NCI-H2227 (cell line): ENCODE results near the gene CTSD.
A peak's percentile ranks its signal among the peaks of the same experiment; 100 is the strongest.
"Not testable (repeated sequence)": the region's sequence is repeated elsewhere in the genome, so short reads cannot be mapped to it uniquely, and the experiment has no call there.

Source experiments
- DNase-seq: peaks from one replicate; lab custom pipeline; 2025; ENCODE audit not compliant: unreplicated experiment; lab: John Stamatoyannopoulos, UW

CTSD gene

DNA sequence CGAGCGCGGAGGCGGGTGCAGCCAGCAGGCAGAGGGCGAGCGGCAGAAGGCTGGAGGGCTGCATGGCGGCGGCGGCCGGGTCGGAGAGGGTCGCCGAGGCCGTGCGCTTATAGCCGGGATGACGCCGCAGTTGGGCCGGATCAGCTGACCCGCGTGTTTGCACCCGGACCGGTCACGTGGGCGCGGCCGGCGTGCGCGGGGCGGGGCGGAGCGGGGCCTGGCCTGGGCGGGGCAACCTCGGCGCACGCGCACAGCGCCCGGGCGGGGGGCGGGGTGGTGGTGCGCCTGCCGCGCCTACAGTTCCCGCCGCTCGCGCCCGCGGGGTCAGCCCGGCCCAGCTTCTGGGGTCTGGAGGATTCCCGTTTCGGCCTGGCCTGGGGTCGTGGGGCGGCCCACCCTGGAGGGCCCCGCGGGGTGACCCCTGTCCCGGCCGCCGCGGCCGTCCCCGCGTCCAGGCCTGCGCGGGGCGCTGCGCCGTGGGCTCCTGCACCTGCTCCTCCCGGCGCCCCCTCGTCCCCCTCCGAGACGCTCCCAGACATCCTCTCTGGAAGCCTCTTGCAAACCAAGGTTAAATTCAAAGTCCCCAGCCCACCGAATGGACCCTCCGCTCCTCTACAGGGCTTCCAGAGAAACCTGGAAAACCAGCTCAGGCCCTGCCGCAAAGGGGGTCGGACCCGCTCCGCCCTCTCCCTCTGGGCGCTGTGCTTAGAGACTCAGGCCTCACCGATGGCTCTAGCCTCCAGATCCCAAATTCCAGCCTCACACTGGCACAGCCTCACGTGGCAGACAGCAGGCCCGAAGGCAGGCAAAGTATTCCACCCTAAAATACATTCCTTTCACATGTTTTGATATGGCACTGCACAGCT, at the start of gene CTSD:
TSS of gene CTSD (minus strand) at position 132 of the 866 bp plus-strand sequence. CDS start at position 64, 68 bp downstream.
- DNase-seq, result peak; percentile 94

DNA sequence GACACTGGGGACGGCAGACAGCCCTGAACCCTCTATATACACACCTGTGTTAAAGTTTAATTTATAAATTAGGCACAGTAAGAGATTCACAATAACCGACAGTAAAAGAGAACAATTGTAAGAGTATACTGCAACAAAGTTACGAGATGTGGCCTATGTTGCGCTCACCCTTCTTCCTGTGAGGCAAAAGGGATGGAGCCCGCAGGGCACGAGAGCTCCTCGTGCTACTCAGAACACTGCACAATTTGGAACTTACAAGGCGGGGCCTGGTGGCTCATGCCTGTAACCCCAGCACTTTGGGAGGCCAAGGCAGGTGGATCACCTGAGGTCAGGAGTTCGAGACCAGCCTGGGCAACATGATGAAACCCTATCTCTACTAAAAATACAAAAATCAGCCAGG, 49.6 kb upstream of the CTSD start:
- not testable (repeated sequence) for DNase-seq

DNA sequence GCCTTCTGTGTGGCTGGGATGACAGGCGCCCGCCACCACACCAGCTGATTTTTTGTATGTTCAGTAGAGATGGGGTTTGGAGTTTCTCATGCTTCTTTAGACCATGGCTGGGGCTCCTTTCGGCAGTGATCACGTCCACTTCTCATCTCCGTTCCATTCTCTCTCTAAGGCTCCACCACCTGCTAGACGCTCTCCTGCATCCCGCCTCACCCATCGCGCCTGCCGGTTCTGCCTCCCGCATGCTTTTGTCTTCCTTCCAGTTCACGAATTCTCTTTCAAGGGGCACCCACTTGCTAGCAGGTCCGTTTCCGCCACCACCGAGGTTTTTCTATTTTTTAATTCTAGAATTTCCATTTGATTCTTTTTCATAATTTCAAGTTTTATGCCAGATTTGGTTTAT, 49.1 kb upstream of the CTSD start:
- DNase-seq, result no peak

DNA sequence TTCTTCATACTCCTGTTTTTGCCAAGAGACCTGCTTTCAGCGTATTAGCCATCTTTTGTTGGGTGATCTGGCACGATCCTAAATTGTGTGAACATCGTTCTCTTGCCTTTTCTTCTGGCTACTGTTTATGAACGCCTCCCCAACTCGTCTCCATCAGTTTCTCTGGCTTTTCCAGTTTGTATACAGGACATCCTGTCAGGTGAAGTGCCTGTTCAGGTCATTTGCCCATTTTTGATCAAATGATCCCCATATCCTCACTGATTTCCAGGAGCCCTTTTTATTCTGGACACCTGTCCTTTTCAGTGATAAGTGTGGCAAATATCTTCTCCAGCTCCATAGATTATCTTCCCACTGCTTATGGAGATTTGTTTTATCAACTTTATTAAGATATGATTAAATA, 48.5 kb upstream of the CTSD start:
- DNase-seq, result no peak

DNA sequence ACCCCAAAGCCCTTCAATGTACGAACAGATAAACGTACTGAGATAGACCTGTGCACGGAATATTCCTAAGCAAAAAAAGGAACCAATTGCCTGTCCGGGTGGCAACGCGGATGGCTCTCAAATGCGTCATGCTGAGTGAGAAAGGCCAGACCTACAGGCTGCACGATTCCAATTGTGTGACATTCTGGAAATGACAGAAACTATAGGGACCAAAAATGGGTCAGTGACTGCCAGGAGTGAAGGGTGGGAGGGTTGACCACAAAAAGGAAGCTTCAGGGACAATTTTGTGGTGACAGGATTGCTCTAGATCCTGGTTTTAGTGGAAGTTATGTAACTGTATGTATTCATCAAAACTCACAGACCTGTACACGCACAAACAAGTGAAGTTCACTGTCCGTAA, 47.0 kb upstream of the CTSD start:
- DNase-seq, result no peak

DNA sequence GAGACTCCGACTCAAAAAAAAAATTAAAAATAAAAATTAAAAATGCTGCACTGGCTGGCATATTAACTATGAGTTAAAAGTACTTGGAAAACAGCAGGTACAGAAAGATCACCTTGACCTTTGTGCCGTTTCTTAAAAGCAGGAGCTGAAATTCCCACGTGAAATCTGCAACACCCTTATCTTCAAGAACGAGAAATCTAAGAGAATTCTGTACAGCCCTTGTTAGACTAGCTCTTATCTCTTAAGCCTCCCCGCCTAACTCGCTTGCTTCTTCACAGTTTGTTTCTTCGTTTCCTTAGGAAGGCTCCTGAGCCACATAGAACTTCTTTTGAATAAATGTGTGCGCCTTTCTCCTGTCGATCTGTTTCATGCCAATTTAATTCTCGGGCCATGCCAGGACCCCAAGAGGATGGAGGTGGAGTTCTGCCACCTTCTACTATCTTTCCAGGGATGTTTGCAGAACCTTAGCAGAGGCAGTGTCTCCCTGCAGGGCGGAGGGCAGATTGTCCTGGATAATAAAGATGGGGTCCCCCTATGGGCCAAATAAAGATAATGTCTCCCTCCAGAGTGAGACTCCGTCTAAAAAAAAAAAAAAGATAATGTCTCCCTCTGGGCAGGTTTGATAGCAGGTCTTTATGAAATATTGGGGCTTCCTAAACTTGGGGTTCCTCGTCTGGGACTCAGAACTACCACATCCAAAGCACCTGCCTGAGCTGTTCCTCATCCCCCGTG, 43.7 kb upstream of the CTSD start:
- no peak for DNase-seq

DNA sequence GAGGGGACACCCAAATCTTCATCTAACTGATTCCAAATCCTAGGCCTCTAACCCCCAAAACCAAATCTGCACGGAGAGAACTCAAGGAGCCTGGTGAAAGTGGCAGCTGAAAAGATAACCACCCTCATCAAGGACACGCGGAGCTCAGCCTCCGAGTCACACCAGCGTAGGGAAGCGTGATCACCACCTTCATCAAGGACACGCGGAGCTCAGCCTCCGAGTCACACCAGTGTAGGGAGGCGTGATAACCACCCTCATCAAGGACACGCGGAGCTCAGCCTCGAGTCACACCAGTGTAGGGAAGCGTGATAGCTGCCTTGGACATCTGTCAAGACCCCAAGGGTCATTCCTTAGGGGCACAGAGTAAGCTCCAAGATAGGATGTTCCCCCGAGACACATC, 41.8 kb upstream of the CTSD start:
- no peak for DNase-seq

DNA sequence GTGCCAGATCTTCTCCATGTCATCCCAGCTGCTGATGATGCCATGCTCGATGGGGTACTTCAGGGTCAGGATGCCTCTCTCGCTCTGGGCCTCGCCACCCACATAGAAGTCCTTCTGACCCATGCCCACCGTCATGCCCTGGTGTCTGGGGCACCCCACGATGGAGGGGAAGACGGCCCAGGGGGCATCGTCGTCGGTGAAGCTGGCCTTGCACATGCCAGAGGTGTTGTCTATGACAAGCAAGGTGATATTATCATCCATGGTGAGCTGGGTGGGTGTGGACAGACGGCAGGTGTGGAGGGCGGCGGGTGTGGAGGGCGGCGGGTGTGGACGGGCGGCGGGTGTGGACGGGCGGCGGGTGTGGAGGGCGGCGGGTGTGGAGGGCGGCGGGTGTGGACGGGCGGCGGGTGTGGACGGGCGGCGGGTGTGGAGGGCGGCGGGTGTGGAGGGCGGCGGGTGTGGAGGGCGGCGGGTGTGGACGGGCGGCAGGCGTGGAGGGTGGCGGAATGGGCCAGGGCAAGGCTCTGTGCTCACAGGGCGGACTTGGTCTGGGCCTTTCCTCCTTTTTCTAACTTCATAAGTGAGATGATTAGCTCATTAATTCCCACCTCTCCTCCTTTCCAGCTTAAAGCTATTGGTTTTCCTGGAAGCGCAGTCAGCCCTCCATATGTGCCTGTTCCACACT, 40.2 kb upstream of the CTSD start:
- not testable (repeated sequence) for DNase-seq

DNA sequence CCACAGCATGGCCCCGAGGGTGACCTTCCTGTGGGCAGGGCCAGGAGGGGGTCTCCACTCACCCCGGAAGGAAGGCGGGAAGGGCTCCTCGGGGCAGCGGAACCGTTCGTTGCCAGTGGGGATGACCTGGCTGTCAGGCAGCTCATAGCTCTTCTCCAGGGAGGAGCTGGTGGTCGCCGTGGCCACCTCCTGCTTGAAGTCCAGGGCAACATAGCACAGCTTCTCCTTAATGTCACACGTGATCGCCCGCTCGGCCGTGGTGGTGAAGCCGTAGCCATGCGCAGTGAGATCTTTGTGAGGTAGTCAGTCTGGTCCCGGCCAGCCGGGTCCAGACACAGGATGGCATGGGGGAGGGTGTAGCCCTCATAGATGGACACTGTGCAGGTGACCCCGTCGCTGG, 39.5 kb upstream of the CTSD start:
- DNase-seq, result no peak

DNA sequence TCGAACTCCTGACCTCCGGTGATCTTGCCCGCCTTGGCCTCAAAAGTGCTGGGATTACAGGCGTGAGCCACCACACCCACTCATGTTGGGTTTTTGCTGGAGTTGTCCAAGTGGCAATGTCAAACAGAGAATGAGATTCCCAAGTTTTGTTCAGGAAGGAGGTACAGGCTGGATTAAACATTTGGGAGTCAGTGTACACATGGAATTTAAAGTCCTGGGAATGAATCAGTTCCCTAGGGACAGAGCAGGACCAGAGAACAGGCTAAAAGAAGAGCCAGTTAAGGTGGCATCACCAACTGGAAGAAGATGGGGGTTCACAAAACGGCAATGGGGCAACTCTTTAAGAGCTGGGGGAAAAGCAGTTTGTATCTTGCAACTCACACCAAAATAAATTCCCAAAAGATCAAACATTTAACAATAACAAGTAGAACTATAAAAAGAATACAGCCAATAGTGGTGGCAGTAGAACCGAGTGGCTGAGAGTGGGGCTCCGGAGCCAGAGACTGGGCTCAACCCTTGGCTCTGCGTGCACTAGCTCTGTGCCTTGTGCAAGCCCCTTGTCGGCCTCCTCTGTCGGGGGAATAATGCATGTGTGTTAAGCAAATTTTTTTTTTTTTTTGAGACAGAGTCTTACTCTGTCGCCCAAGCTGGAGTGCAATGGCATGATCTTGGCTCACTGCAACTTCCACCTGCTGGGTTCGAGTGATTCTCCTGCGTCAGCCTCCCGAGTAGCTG, 33.8 kb upstream of the CTSD start:
- no peak for DNase-seq

DNA sequence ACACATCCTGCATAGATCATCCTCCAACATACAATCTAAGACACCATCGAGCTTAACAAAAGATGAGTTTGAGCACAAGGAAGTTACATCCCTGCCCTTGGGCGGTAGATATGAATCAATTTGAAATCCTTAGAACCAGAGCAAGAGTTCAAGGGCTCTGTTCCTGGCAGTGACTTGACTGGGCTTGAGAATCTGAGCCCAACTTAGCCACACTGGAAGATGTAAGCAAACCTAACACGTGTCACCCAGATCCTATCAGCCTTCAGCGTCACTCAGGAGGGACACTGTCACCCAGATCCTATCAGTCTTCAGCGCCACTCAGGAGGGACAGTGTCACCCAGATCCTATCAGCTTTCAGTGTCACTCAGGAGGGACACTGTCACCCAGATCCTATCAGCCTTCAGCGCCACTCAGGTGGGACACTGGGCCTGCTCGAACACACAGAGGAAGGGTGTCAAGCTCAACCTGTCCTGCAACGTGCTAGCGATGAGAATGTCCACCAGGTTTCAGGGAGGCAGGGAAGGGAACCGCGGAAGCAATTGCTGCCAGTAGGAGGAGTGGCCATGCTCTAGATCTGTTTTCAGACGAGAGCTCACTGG, 32.8 kb upstream of the CTSD start:
- DNase-seq, result no peak

DNA sequence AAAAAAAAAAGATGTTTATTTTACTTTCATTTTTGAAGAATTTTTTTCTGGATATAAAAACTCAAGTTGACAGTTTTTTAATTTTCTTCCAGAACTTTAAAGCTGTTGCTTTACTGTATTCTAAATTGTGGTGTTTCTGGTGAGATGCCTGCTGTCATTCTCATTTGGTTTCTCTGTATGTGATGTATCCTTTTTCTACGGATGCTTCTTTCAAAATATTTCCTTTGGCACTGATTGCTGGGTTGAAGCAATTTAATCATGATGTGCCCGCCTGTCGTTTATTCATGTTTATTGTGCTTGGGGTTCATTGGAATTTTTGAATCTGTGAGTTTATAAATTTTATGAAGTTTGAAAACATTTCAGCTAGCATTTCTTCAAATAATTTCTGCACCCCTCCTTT, 29.4 kb upstream of the CTSD start:
- DNase-seq, result no peak

DNA sequence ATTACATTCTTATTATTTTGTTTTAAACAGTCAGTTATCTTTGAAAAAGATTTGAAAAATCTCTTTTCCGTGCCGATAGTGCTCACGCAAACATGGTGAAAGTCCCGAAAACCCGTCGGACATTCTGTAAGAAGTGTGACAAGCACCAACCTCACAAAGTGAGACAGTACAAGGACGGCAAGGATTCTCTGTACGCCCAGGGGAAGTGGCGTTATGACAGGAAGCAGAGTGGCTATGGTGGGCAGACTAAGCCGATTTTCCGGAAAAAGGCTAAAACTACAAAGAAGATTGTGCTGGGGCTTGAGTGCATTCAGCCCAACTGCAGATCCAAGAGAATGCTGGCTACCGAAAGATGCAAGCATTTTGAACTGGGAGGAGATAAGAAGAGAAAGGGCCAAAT, 28.7 kb upstream of the CTSD start:
- DNase-seq, result no peak

DNA sequence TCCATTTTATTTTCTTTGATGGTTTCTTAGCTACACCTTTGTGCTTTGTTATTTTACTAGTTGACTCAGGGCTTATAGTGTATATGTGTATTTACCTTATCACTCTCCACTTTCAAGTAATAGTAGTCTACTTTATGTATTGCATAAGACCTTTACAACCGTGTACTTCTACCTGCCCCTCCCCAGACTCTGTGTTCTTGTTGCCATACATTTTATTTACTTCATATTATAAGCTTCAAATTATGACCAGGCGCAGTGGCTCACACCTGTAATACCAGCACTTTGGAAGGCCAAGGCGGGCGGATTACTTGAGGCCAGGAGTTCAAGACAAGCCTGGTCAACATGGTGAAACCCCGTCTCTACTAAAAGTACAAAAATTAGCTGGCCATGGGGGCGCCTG, 28.2 kb upstream of the CTSD start:
- DNase-seq, result no peak

DNA sequence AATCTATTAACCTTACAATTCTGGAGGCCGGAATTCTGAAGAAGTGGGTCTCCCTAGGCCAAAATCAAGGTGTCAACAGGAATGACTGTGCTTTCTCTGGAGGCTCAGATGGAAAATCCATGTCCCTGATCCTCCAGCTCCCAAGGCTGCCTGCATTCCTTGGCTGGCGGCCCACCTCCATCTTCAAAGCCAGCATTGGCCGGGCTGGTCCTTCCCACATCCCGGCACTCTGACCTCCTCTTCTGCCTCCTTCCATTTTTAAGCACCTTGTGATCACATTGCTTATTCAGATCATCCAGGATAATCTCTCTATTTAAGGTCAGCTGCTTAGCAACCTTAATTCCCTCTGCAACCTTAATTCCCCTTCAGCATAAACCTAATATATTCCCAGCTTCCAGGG, 22.7 kb upstream of the CTSD start:
- DNase-seq, result no peak

DNA sequence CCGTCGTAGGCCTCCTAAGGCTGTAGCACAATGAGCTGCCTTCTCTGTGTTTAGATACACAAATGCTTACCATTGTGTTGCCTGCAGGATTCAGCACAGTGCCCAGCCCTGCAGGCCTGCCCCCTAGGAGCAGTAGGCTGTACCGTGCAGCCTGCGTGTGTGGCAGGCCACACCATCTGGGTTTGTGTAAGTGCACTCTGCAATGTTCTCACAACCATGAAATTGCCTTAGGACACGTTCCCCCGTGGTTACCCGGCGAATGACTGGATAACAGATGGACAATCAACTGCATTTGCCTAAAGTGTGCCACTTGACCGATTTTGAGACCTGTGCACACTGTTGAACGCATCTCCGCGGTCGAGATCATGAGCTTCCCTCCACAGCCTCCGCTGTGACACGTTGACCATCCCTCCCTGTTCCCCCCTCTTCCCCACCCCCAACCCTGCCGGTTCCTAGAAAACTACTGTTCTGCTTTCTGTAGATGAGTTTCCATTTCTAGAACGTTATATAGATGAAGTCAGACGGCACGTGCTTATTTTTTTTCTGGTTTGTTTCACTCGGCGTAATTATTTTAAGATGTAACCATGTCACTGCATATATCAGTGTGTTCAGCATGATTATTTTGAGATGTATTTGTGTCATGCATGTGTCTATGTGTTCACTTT, 22.2 kb upstream of the CTSD start:
- no peak for DNase-seq

DNA sequence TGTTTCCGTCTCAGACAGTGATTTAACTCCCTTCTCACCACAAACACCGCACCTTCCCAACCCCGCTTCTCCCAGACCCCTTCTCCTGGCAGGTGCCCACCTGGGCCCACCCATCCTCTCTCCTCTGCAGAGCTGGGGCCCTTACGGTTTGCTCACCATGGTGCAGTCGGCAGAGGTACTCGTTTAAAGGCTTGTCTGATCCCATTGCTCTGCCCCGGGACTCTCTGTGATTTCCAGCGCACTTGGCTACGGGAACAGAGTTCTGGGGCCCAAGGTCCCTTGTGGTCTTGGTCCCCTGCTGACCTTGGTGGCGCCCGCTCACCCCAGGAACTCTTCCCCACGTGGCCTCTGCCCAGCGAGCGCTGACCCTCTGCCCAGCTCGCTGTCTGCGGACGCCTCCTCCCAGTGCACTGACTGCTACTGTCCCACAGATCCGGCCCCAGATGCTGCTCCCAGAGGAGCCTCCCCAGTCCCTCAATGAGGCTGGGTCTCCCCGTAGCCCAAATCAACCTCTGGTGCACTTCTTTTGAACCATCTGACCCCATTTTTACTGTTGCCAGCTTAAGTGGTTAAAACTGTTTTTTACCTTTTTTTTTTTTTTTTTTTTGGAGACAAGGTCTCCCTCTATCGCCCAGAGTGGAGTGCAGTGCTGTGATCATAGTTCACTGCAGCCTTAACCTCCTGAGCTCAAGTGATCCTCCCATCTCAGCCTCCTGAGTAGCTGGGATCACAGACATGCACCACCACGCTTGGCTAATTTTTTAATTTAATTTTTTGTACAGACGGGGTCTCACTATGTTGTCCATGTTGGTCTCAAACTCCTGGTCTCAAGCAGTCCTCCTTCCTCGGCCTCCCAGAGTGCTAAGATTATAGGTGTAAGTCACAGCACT, 21.3 kb upstream of the CTSD start:
- no peak for DNase-seq

DNA sequence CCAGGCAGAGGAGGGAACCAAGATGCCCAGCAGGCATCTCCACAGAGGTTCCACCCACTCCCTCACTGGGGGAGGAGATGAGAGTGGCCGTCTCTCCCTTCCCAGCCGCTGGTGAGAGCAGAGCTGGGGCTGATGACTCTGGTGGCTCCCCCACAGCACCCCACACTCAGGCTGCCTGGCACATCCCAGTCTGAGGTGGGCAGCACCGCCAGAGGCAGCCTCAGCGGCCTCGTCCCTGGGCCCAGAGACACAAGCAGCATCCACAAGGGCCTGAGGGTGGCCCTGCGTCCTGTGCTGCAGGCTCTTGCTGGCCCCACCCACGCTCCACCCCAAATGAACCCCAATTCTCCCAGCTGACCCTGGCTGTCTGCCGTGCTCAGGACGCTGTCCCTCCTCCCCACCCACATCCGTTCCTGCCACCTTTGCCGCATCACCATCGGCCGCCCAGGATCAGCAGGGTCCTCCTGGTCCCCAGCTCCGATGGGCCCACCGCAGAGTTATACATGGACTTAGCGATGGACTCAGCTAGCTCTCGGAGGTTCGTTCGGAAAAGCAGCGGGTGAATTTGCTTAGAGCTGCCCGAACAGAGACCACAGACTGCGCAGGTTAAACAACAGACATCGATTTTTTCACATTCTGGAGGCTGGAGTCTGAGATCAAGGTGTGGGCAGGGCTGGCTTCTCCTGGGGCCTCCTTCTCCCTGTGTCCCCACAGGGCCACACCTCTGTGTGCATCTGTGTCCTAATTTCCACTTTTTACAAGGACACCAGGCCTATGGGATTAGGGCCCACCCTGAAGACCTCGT, 20.2 kb upstream of the CTSD start:
- DNase-seq, result no peak
